ENCODE data around the gene NES.

GRCh38 chr1:156675210-156676113, 1.7 kb downstream of the NES start:
- no peak for TF ChIP-seq CTCF (IDR thresholded peaks at IDR 0.05; ENCODE audit: borderline replicate concordance, extremely low read depth, low read length, poor library complexity, severe bottlenecking)
- TF ChIP-seq EZH2 (IDR thresholded peaks at IDR 0.05; ENCODE audit: borderline replicate concordance, low read depth, low read length, severe bottlenecking), result no peak

Data from DND-41 (cell line).